NCI-H345 (cell line): ENCODE results near the gene DHRS13.
A peak's percentile ranks its signal among the peaks of the same experiment; 100 is the strongest.
"Not testable (repeated sequence)": the region's sequence is repeated elsewhere in the genome, so short reads cannot be mapped to it uniquely, and the experiment has no call there.

Experiments used
- DNase-seq: peaks from one replicate; lab custom pipeline; 2025; lab: John Stamatoyannopoulos, UW

The DHRS13 gene

DNA sequence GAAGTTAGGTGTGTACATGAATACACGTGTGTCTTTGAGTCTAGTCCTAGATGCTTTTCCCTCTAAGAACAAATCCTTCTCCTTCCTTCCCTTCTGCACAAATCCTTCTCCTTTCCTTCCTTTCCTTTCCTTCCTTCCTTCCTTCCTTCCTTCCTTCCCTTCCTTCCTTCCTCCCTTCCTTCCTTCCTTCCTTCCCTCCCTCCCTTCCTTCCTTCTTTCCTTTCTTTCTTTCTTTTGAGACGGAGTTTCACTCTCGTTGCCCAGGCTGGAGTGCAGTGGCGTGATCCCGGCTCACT, 615 bp upstream of the DHRS13 start:
- not testable (repeated sequence) for DNase-seq

DNA sequence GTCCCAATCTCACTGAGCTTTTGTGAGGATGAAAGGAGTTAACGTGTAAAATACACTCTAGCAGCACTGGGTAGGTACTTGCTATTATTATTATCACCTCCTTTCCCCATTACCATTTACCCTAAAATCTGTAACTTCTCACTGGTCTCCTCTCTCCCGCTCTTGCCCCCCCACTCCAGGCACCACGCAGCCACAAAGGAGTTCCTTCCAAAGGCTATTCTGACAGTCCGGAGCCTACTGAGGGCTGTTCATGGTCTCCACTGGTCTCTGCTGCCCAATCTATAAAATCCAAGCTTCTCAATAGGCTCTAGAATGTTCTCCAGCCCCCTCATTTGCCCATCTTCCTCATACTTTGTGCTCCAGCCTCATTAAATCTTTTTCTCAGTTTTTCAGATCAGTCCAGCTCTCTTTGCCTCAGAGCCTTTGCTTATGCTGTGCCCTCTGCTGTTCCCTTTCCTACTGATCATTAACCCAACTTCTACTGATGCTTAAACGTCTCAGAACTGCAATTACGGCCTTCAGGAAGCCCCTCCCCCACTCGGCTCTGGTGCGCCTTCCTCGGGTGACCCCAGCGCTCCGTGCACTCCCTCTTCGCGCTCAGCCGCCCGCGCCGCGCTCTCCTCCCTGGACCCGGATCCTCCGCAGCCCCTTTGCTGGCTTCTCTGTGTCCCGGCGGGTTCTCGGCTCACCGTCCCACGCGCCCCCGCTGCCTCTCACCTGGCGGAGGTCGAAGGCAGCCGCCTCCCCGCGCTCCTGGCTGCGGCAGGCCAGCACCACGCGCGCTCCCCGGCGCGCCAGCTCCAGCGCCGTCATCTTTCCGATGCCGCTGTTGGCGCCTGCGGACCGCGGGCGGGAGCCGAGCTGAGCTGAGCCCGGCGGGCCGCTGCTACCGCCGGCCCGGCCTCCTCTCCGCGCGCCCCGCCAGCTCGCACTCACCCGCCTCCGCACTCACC, 737 bp downstream of the DHRS13 start:
- peak; percentile 59 for DNase-seq

DNA sequence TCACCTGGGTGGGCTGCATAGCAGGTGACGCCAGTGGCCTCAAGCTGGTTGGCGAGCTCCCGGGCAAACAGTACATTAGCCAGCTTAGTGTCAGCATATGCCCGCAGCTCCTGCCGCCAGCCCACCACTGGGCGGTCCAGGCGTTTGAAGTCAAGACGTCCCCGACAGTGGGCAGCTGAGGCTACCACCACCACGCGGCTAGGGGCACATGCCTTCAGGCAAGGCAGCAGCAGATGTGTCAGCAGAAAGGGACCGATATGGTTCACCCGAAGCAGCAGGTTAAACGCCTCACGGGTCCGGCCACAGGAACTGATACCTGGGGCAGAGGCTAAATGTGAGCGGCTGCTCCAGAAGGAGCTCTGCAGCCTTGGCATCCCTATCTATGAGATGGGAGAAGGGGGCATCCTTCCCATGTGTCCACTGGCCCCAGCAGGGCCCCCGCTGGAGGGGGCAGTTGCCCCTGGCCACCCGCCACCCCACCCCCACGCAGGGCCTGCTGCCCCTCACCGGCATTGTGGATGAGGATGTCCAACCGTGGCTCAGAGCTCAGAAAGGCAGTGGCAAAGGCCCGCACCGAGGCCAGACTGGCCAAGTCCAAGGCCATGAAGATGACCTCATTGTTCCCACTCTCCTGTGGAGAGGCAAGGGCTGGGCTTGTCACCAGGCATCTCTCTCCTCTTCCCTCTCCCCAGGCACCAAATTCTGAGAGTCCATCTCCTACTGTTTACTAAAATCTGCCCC, 1.7 kb downstream of the DHRS13 start:
- no peak for DNase-seq

DNA sequence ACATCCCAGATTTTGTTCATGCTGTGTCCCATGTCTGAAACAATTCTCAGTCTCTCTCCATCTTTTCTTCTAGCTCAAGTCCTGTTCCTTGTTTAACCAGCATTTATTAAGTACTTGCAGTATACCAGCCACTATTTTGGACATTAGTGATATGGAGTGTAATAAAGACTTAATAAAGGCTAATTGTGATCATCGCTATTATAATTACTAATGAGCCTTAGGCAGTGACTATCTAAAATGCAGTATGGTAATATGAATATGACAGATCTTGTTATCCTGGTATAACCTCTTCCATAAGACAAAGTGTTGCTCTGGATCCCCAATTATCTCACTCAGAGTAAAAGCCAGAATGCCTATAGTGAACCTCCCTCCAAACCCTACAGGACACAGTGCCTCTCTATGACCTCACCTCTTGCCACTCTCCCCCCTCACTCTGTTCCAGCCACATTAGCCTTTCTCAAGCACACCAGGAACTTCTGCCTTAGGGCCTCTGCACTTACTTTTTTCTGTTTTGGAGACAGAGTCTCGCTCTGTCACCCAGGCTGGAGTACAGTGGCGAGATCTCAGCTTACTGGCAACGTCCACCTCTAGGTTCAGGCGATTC, 3.6 kb downstream of the DHRS13 start:
- DNase-seq: no peak

DNA sequence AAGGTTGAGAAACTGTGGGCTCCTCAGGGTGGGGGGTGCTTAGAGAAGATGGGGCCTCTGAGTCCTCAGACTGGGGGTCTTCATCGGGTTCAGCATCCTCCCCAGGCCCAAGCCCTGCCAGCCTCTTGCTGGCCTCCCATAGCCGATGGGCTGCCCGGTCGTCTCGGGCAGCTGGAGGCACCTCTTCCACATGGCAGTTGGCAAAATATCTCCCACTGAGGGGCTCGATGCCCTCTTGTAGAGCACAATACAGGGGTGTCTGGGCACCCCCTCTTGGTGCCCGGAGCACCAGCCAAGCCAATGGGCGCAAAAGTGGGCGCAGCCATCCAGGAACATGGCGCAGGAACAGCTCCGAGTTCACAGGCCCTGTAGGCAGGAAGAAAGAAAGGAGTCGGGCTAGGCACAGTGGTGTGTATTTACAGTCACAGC, 4.3 kb downstream of the DHRS13 start:
- DNase-seq: no peak

DNA sequence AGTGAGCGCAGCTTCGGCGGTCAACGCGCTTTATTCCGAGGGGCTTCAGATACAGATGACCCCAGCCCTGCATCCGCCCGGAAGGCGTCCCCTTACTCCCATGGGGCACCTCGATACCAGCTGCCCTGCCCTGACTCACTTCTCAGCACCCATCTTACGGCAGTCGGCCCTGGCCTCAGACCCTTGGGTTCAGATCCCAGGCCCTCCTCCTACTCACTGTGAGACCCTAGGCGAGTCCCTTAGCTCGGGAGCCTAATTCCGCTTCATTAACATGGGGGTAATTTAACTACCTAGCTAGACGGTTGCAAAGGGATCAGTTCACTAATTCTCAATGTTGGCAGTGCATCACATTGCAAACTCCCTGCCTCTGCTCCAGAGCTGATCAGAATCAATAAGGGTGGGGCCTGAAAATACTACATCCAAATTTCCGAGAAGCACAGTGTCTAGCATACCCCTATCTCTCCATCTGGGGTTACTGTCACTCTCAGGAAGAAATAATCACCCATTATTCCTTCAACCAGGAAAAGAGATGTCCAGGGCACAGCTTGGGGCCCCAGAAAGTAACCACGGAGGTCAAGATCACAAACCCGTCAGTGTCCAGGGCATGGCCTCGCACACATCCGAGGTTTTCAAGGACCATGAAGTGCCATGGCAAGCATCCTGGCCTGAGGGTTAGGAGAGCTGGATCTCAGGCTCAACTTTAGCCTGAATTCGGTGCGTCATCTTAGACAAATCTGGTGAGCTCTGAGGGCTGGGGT, 4.9 kb downstream of the DHRS13 start:
- DNase-seq: no peak

DNA sequence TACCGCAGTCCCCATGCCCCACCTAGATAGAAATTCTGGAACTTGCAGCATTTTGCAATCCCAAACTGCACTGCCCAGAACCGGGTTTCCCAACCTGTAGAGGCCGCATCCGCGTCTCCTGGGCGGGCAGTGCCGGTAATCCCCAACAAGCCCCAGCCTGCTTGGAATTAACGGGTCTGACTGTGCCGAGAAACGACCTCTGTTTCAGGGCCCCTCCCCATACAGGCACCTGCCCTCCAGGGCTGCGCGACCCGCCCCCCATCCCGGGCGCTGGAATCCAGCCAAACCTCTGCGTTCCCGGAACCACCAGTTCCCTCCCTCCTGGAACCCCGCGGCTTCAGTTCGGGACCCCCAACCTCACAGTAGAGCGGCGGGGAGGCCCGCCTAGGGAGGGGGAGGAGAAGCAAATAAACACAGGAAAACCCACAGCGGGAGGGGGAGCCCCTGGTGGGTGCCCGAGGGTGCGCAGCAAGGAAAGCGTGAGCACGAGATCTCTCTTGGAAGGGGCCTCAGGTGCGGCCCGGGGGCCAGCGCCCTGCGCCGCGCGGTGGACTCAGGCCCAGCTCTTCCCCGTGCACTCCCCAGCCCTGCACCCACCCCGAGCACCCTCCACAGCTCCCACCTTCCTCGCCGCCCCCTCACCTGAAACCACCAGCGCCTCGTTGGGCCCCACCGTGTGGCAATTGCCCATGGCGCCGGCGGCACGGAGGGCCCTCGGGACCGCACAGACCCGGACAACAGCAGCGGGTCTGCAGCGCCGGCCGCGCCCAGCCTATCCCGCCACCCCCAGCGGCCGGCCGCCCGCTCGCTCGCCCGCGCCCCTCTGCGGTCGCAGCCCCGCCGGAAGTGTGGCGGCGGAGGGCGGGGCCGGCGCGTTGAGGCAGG, 5.8 kb downstream of the DHRS13 start, which contains the start of gene FLOT2:
Gene FLOT2 (minus strand): TSS at position 850 of the 885 bp plus-strand sequence. CDS start 159 bp downstream, at position 691.
- DNase-seq: peak; percentile 81

DNA sequence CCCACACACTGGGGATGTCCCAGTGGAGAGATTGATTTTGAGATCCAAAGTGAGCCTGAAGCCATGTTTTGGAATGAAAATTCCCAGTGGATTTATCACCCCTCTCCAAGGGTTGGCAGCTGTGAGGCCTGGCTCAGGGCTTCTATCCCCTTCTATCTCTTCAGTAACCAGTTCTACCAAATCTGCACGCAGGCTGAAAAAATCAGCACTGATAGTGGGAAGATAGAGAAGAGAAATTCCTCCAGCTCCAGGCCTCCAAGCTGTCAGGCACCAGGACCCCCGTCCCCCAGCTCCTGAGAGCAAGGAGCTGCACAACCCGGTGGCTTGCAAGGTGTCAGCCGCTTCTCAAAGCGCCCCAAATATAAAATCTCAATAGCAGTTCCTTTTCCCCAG, 6.4 kb downstream of the DHRS13 start:
- no peak for DNase-seq

DNA sequence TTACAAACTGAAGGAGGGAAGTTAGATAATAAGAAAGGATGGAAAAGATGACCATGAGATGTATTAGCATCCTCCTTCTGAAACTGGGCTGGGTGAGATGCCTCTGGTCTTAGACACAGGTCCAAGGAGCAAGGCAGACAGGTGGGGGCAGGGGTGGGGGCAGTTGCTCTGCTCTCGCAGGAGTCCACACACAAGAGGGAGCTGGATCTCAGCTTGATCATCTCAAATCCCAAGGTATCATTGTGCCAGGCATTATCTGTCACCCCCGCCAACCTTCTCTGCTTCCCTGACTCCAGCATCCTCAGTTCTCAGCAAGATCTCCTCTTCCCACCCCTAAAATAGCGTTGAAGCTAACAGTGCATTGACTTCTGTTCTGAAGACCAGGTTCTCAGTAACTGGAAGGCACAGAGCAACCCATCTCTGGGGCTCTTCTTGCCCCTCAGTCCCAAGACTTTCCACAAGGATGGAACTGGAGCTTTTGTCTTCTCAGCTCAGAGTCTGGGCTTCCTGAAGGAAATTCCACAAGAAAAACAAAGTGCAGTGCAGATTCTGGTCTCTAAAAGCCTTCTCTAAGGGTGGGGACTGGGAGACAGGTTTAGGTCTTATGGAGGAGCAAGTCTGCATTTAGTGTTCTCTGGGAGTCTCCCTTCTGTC, 7.0 kb downstream of the DHRS13 start:
- no peak for DNase-seq

DNA sequence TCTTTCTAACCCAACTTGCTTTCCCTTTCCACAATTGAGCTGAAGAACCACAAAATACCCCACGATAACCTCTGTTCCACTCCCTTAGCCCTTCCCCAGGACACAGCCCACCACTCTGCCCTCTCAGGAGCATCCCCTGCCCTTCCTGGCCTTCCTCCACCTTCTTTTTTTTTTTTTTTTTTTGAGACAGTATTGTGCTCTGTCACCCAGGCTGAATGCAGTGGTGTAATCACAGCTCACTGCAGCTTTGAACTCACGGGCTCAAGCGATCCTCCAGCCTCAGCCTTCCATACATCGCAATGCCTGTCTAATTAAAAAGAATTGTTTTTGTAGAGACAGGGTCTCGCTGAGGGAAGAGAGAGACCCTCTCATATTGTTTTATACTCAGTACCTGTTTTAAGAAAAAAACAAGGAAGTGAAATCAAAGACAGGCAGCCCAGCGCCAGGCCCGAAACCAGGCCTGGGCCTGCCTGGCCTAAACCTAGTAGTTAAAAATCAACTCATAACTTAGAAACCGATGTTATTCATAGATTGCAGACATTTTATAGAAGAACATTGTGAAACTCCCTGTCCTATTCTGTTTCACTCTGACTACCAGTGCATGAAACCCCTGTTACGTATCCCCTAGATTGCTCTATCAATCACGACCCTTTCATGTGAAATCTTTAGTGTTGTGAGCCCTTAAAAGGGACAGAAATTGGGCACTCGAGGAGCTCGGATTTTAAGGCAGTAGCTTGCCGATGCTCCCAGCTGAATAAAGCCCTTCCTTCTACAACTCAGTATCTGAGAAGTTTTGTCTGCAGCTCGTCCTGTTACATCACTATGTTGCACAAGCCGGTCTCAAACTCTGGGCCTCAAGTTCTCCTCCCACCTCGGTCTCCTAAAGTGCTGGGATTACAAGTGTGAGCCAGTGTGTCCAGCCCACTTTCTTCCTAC, 9.4 kb downstream of the DHRS13 start:
- DNase-seq: not testable (repeated sequence)

DNA sequence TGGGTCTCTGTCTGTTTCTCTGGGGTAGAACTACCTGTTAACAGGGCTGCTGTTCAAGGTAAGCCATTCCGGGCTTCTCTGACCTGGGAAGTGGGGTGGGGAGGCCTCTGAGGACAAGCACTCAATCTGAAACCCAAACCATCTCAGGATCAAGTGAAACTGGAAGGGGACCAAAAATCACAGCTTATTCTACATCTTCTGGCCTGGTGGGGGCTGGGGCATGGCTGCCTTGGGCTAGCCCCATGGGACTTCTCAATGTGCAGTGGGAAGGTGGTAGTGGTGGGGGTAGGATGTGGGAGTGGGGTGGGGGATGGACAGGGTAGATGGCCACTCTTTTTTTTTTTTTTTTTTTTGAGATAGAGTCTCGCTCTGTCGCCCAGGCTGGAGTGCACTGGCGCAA, 10.9 kb downstream of the DHRS13 start:
- no peak for DNase-seq

DNA sequence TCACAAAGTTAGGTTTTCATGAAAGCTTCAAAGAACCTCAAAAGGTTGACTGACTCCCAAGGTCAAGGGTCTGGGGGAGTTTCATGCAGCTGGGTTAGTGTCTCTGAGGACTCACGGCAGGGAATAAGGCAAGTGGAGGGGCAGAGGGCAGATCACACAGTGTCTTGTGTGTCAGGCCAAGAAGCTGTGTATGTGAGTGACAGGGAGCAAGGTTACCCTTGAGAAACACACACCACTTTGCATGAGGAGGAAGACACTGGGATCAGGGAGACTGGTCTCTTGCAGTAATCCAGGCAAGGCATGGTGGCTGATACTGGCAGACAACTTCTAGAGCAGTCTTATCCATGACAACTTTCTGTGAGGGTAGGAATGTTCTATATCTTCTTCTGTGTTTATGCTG, 11.7 kb downstream of the DHRS13 start:
- DNase-seq: no peak

DNA sequence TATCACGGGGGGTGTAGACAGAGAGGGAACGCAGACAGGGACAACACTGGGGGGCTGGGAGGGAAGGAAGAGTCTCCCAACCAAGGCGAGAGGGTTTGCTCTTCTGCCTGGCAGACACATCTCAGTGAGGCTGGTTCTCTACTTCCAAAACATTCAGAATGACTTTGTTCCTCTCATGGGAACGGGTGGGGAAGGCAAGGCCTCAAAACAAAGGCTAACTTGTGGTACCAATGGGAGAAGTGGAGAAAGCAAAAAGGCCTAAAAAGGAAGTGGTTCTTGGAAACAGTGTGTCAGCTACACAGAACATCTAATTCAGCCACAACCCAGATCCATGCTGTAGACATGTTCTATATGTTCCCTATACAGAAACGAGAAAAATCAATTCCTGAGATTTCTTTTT, 12.9 kb downstream of the DHRS13 start:
- no peak for DNase-seq

DNA sequence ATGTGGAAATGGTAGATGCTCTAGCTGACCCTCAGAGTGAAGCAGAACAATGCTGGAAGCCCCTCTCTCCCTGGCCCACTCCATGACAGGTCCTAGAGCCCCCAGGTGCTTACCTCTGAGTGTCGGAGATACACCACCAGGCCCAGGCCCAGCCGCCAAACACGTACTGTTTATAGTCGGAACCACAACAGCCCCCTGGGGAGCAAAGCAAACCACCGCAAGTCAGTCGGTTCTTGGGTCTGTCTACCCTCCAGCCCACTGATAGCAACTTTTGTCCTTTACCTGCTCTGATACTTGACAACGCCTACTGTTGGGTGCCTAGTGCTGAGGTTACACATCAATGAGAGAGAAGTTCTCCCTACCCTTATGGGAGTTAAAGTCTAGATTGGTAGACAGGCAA, 14.0 kb downstream of the DHRS13 start:
- no peak for DNase-seq

DNA sequence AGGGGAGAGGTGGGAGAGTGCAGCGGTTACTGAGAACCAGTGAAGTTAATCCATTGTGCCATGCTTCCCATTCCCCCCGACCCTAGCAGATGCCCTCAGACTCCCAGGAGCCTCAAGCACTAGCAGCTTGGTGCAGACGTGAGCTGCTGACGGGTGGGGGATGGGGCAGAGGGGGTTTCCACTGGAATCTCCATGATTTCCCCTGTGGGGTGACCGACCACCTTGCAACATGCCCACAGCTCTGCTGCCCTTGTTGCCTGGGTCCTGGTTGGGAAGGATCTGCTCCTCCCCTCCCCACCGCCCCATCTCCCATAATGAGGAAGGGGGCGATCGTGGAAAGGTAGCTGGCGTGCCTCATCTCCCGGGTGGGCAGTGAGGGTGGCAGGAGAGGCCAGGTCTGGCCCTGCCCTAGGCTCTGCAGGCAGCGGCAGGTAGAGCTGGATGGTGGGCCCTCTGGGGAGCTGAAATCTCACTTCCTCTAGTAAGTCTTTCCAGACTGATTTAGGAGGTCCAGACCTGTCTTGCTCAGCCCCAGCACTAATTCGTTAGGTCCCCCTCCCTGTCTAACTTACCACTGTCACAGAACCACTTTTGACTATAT, 14.9 kb downstream of the DHRS13 start:
- no peak for DNase-seq

DNA sequence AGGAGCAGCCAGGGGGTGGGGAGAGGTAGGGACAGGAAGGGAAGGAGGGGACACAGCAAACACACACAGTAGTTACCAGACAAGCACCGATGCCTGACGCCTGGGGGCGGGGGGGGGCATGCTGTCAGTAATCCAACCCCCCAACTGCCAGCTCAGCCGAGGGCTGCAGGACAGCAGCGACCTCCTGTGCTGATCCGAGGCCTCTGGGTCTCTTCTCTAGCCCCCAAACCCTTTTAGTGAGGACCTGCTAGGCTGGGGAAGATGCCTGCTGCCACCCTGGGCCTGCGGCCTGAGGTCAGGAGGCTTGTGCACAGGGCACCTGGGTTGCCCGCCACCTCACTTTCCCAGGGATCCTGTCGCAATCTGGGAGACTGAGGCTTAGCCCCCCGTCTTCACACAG, 16.9 kb downstream of the DHRS13 start:
- no peak for DNase-seq

DNA sequence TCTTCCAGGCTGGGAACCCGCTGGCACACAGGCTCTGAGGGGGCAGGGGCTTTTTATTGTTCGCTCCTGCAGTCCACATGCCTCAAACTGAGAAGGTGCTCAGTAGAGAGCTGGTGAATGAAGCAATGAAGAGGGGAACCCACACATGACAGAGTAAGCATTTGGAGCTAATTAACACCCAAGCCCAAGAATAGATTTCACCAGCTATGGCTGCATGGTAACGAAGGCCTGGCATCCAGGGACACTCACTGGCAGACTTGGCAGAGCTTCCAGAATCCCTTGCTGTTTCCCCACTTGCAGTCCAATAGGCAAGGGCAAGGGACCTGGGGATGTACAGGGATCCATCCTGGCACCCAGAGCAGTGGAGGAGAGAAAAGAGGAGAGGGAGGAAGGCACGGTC, 17.5 kb downstream of the DHRS13 start:
- DNase-seq: no peak

DNA sequence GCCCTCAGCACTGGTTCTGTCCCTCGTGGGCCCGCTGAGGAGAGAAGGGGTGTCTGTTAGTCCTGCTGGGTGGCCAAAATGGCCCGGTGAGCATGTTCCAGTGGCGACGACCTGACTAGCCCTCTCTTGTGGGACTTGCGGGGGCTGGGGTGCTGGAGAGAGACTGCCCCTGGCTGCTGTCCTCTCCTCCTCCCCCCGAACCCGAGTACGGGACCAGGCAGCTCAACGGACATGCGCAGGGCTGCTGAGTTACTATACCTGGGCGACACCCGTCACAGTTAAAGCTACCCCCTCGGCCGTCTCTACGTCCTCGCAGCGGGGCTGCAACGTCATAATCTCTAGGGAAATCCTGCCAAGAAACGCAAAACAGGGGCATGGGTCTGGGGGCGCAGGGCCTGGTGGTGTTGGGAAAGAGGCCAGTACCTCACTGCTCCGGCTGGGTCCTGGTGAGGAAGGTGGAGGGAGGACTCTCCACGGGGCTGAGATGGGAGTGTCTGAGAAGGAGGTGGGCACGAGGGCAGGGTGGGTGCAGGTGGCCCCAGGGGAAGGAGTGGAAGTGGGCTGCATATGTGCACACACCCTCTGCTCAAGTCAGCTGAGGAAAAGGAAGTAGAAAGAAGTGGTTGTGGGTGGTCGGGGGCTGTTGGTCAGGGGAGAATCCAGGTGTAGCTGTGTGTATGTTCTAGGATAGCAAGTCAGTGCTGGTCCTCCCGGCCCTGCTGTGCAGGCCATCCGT, 18.7 kb downstream of the DHRS13 start:
- no peak for DNase-seq
